Mesenchymal stem cell (in vitro differentiated cells and primary cell): ENCODE results near the gene SLC25A13.

ENCODE experiments used
- DNase-seq: peaks from one replicate; pipeline ENCODE4 v3.0.0-alpha.2; 2013
- H2AFZ ChIP-seq: one replicate; pipeline ENCODE4 v1.6.1; 2013; ENCODE audit warnings: low read depth, mild to moderate bottlenecking, control low read depth, inconsistent platforms, low read length, moderate library complexity
- H2AK5ac ChIP-seq: 2 replicates; pipeline ENCODE4 v1.6.1; 2013; ENCODE audit warnings: low read length, moderate library complexity, mild to moderate bottlenecking, inconsistent platforms; ENCODE audit not compliant: severe bottlenecking
- H2BK120ac ChIP-seq: one replicate; pipeline ENCODE4 v1.6.1; 2013; ENCODE audit warnings: low read depth, mild to moderate bottlenecking, inconsistent platforms, low read length, moderate library complexity
- H2BK12ac ChIP-seq, 2 experiments: one replicate each; pipeline ENCODE4 v1.6.1; 2013; ENCODE audit warnings: inconsistent platforms in 2 of 2, low read length in 2 of 2, mild to moderate bottlenecking in 2 of 2, moderate library complexity in 2 of 2, control low read depth in 1 of 2
- H2BK15ac ChIP-seq: one replicate; pipeline ENCODE4 v1.6.1; 2013; ENCODE audit warnings: mild to moderate bottlenecking, low read depth, inconsistent platforms; ENCODE audit not compliant: poor library complexity, severe bottlenecking
- H2BK5ac ChIP-seq: 2 replicates; pipeline ENCODE4 v1.6.1; 2013; ENCODE audit warnings: low read depth, mild to moderate bottlenecking, low read length, control low read depth, inconsistent platforms; ENCODE audit not compliant: poor library complexity, severe bottlenecking
- H3K14ac ChIP-seq, 2 experiments: one replicate each; pipeline ENCODE4 v1.6.1; 2013; ENCODE audit warnings: inconsistent platforms in 2 of 2, low read length in 2 of 2, control low read depth in 1 of 2, mild to moderate bottlenecking in 1 of 2, moderate library complexity in 1 of 2
- H3K18ac ChIP-seq, 2 experiments: one replicate each; pipeline ENCODE4 v1.6.1; 2013; ENCODE audit warnings: inconsistent platforms in 2 of 2, low read length in 2 of 2, control low read depth in 1 of 2, low read depth in 1 of 2, mild to moderate bottlenecking in 1 of 2
- H3K23ac ChIP-seq, 2 experiments: one replicate each; pipeline ENCODE4 v1.6.1; 2013; ENCODE audit warnings: inconsistent platforms in 2 of 2, low read length in 2 of 2, mild to moderate bottlenecking in 2 of 2, moderate library complexity in 2 of 2, control low read depth in 1 of 2
- H3K27ac ChIP-seq: 2 replicates; pipeline ENCODE4 v1.5.1; 2013; ENCODE audit warnings: mild to moderate bottlenecking, moderate library complexity, low read length, control low read depth, inconsistent platforms; ENCODE audit not compliant: poor library complexity, severe bottlenecking
- H3K27me3 ChIP-seq, 2 experiments: 2 replicates each; pipeline versions ENCODE4 v1.6.1 to v1.7.0; 2013; ENCODE audit warnings: low read length in 2 of 2, mild to moderate bottlenecking in 2 of 2, moderate library complexity in 2 of 2, control low read depth in 1 of 2, inconsistent platforms in 1 of 2; ENCODE audit not compliant: control insufficient read depth in 1 of 2, insufficient read depth in 1 of 2
- H3K36me3 ChIP-seq, 2 experiments: 2 replicates each; pipeline versions ENCODE4 v1.6.1 to v1.7.0; 2013; ENCODE audit warnings: low read length in 2 of 2, control low read depth in 1 of 2, inconsistent platforms in 1 of 2, low read depth in 1 of 2, mild to moderate bottlenecking in 1 of 2; ENCODE audit not compliant: insufficient read depth in 2 of 2, control insufficient read depth in 1 of 2
- H3K4ac ChIP-seq, 2 experiments: one replicate each; pipeline ENCODE4 v1.6.1; 2013; ENCODE audit warnings: inconsistent platforms in 2 of 2, low read length in 2 of 2, mild to moderate bottlenecking in 2 of 2, moderate library complexity in 2 of 2, control low read depth in 1 of 2, low read depth in 1 of 2
- H3K4me1 ChIP-seq: 2 replicates; pipeline ENCODE4 v1.6.1; 2013; ENCODE audit warnings: low read depth, low read length, control low read depth; ENCODE audit not compliant: control insufficient read depth, insufficient read depth
- H3K4me2 ChIP-seq: 2 replicates; pipeline ENCODE4 v1.6.1; 2013; ENCODE audit warnings: low read length, mild to moderate bottlenecking, inconsistent platforms; ENCODE audit not compliant: poor library complexity, severe bottlenecking
- H3K4me3 ChIP-seq, 2 experiments: 2 replicates each; pipeline versions ENCODE4 v1.5.1 to v1.7.0; 2013; ENCODE audit warnings: low read length in 2 of 2, mild to moderate bottlenecking in 2 of 2, control low read depth in 1 of 2, low read depth in 1 of 2; ENCODE audit not compliant: insufficient read depth in 1 of 2
- H3K79me1 ChIP-seq: replicated peaks from 2 replicates; pipeline ENCODE4 v1.6.1; 2013; ENCODE audit warnings: mild to moderate bottlenecking, control low read depth, low read length, inconsistent platforms; ENCODE audit not compliant: poor library complexity, severe bottlenecking
- H3K9ac ChIP-seq: 2 replicates; pipeline ENCODE4 v1.7.0; 2013; ENCODE audit warnings: mild to moderate bottlenecking, low read length, moderate library complexity
- H3K9me3 ChIP-seq: 2 replicates; pipeline ENCODE4 v1.7.0; 2013; ENCODE audit warnings: mild to moderate bottlenecking, low read length; ENCODE audit not compliant: control insufficient read depth
- H4K8ac ChIP-seq: one replicate; pipeline ENCODE4 v1.6.1; 2013; ENCODE audit warnings: inconsistent platforms, mild to moderate bottlenecking, low read length, moderate library complexity
- H4K91ac ChIP-seq: one replicate; pipeline ENCODE4 v1.6.1; 2013; ENCODE audit warnings: mild to moderate bottlenecking, low read length, inconsistent platforms
- WGBS: methylation state at CpG from one replicate; pipeline ENCODE4 v1.1.7; 2013; ENCODE audit warnings: mixed read lengths; 5-methylcytosine and 5-hydroxymethylcytosine counted together

SLC25A13 gene

DNA sequence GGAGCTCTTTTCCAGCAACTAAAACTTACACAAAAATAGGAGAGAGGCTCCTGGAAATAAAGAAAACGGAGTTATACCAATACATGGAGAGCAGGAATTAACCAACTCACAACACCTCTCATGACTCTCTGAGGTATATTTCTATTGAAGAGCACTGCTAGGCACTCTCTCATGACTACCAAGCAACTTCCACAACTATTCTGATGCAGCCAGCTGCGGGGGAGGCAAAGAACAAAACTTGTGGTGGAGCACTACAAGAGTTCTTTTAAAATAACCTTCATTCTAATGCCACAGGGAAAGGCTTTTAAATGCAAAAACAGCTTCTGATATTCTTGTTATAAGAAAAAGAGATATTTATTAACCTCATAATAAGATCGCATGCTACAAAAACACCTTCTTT lies 140.7 kb downstream of the SLC25A13 start:
- H3K4me2 ChIP-seq = no peak overlapping the region
- no peak overlapping the region for H4K8ac ChIP-seq
- H3K79me1 ChIP-seq = peaks cover 1% of the 10 kb centered on the region
- no peak overlapping the region for H3K14ac ChIP-seq
- H3K27me3 ChIP-seq = no peaks in the 10 kb centered on the region
- no peak overlapping the region for H2AFZ ChIP-seq
- no peak overlapping the region for H4K91ac ChIP-seq
- H2BK5ac ChIP-seq = peak overlapping the region; percentile 24
- no peak overlapping the region for H2BK120ac ChIP-seq
- peaks cover 11 to 57% of the 10 kb centered on the region in 2 experiments for H3K36me3 ChIP-seq
- H2AK5ac ChIP-seq = no peak overlapping the region
- H3K9me3 ChIP-seq = no peaks in the 10 kb centered on the region
- H3K23ac ChIP-seq = no peak overlapping the region
- H3K27ac ChIP-seq = no peak overlapping the region
- no peak overlapping the region for H3K18ac ChIP-seq
- no peak overlapping the region for H3K4me3 ChIP-seq
- WGBS = 90% methylated on average over 1 of the region's 3 CpGs
- no peak for DNase-seq
- H3K4me1 ChIP-seq = peaks cover 1% of the 10 kb centered on the region
- H2BK15ac ChIP-seq = no peak overlapping the region
- H3K9ac ChIP-seq = no peak overlapping the region
- H2BK12ac ChIP-seq = no peak overlapping the region
- H3K4ac ChIP-seq = no peak overlapping the region

DNA sequence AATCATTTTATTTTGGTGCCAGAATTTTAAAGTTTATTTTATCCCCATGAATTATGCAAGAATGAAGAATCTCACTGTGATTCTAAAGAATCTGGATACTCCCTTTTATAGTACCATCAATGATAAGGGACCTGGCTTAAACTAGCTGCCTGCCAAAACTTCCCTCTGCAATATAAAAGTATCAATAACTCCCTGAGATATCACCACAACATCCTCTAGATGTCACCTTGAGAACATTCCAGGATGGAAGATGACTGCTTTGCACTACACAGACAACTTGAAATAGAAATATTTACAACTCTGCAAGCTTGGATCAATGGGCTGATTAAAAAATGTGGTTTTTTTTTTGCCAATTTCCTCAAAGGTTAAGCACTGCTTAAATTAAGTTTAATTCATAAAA lies 142.1 kb downstream of the SLC25A13 start:
- Histone ChIP-seq H2AFZ (no peak overlapping the region), H4K8ac (no peak overlapping the region), H3K4me2 (no peak overlapping the region), H2AK5ac (no peak overlapping the region), H3K18ac (no peak overlapping the region), H3K79me1 (peaks cover 4% of the 10 kb centered on the region), H3K27me3 (no peaks in the 10 kb centered on the region), H2BK12ac (no peak overlapping the region), H2BK15ac (no peak overlapping the region), H2BK120ac (no peak overlapping the region), H4K91ac (no peak overlapping the region), H3K27ac (no peak overlapping the region), H3K4me1 (peaks cover 1% of the 10 kb centered on the region), H3K9ac (no peak overlapping the region), H3K9me3 (no peaks in the 10 kb centered on the region), H3K36me3 (peaks cover 11 to 64% of the 10 kb centered on the region in 2 experiments), H3K4ac (no peak overlapping the region), H3K4me3 (no peak overlapping the region), H3K23ac (no peak overlapping the region), H3K14ac (no peak overlapping the region), H2BK5ac (no peak overlapping the region)
- no peak for DNase-seq

GRCh38 chr7:96179341-96179740 lies 142.6 kb downstream of the SLC25A13 start:
- Histone ChIP-seq H3K18ac (no peak overlapping the region), H3K4me3 (no peak overlapping the region), H2BK15ac (no peak overlapping the region), H3K36me3 (peaks cover 12 to 63% of the 10 kb centered on the region in 2 experiments), H3K9me3 (no peaks in the 10 kb centered on the region), H4K8ac (no peak overlapping the region), H2AFZ (no peak overlapping the region), H3K14ac (no peak overlapping the region), H3K4me2 (no peak overlapping the region), H2BK5ac (no peak overlapping the region), H3K23ac (no peak overlapping the region), H3K9ac (no peak overlapping the region), H3K4me1 (peaks cover 1% of the 10 kb centered on the region), H3K79me1 (peaks cover 4% of the 10 kb centered on the region), H3K27ac (no peak overlapping the region), H2BK12ac (no peak overlapping the region), H2AK5ac (no peak overlapping the region), H4K91ac (no peak overlapping the region), H2BK120ac (no peak overlapping the region), H3K27me3 (no peaks in the 10 kb centered on the region), H3K4ac (no peak overlapping the region)
- WGBS = 92% methylated on average over 3 of the region's 3 CpGs
- no peak for DNase-seq

- 82% methylated on average over 1 of the region's 2 CpGs for WGBS
- no peaks in the 10 kb centered on the region for H3K9me3 ChIP-seq
- peaks cover 4% of the 10 kb centered on the region for H3K79me1 ChIP-seq
- no peak overlapping the region for H2BK15ac ChIP-seq
- H3K9ac ChIP-seq = no peak overlapping the region
- H3K4ac ChIP-seq = peak overlapping the region in 1 of 2 experiments; percentile 6
- H4K8ac ChIP-seq = no peak overlapping the region
- H3K27ac ChIP-seq = no peak overlapping the region
- H3K36me3 ChIP-seq = peaks cover 16 to 59% of the 10 kb centered on the region in 2 experiments
- no peak overlapping the region for H2AK5ac ChIP-seq
- peaks cover 1% of the 10 kb centered on the region for H3K4me1 ChIP-seq
- H2BK5ac ChIP-seq = no peak overlapping the region
- H3K23ac ChIP-seq = no peak overlapping the region
- no peaks in the 10 kb centered on the region for H3K27me3 ChIP-seq
- H3K18ac ChIP-seq = no peak overlapping the region
- no peak overlapping the region for H3K4me2 ChIP-seq
- no peak overlapping the region for H2AFZ ChIP-seq
- no peak overlapping the region for H2BK12ac ChIP-seq
- no peak overlapping the region for H2BK120ac ChIP-seq
- no peak overlapping the region for H3K4me3 ChIP-seq
- no peak overlapping the region for H4K91ac ChIP-seq
- no peak for DNase-seq
- no peak overlapping the region for H3K14ac ChIP-seq
Measured at GRCh38 chr7:96178581-96178980, 143.3 kb downstream of the SLC25A13 start.
